Neuronal stem cell (in vitro differentiated cells): ENCODE results near the gene RASL12.

Experiments
- DNase-seq: peaks from one replicate; pipeline ENCODE4 v3.0.0-alpha.2; 2013; ENCODE audit warnings: low spot score
- H2AFZ ChIP-seq: one replicate; pipeline ENCODE4 v1.6.1; 2013; ENCODE audit warnings: mild to moderate bottlenecking, low read length, inconsistent platforms
- H2AK5ac ChIP-seq: 2 replicates; pipeline ENCODE4 v1.6.1; 2013; ENCODE audit warnings: low read depth, mild to moderate bottlenecking, inconsistent platforms, low read length, moderate library complexity, mixed read lengths
- H2BK120ac ChIP-seq: 2 replicates; pipeline ENCODE4 v1.6.1; 2013; ENCODE audit warnings: low read depth, mild to moderate bottlenecking, inconsistent platforms, low read length, moderate library complexity, mixed read lengths
- H2BK12ac ChIP-seq: one replicate; pipeline ENCODE4 v1.6.1; 2013; ENCODE audit warnings: low read length, inconsistent platforms
- H2BK15ac ChIP-seq: 2 replicates; pipeline ENCODE4 v1.6.1; 2013; ENCODE audit warnings: mild to moderate bottlenecking, low read length, inconsistent platforms, mixed read lengths
- H2BK5ac ChIP-seq: one replicate; pipeline ENCODE4 v1.6.1; 2013; ENCODE audit warnings: inconsistent platforms, mild to moderate bottlenecking, low read length, moderate library complexity
- H3K14ac ChIP-seq: one replicate; pipeline ENCODE4 v1.6.1; 2013; ENCODE audit warnings: low read length, inconsistent platforms
- H3K18ac ChIP-seq: 2 replicates; pipeline ENCODE4 v1.6.1; 2013; ENCODE audit warnings: low read length, inconsistent platforms
- H3K23ac ChIP-seq: 2 replicates; pipeline ENCODE4 v1.6.1; 2013; ENCODE audit warnings: low read depth, mild to moderate bottlenecking, mixed read lengths, low read length, inconsistent platforms; ENCODE audit not compliant: poor library complexity
- H3K27ac ChIP-seq: replicated peaks from 3 replicates; pipeline ENCODE4 v1.5.1; 2013; ENCODE audit warnings: low read length, inconsistent platforms
- H3K27me3 ChIP-seq, 3 experiments: 2 replicates each; pipeline ENCODE4 v1.6.1; 2013; ENCODE audit warnings: low read length in 3 of 3, mild to moderate bottlenecking in 2 of 3, inconsistent platforms in 1 of 3, low read depth in 1 of 3, mixed read lengths in 1 of 3, moderate library complexity in 1 of 3; ENCODE audit not compliant: control insufficient read depth in 3 of 3, insufficient read depth in 3 of 3
- H3K36me3 ChIP-seq, 2 donors: replicated peaks in 1 of 2; 2 replicates each; pipeline ENCODE4 v1.6.1; 2013; ENCODE audit warnings: low read length in 2 of 2; ENCODE audit not compliant: control insufficient read depth in 2 of 2, insufficient read depth in 2 of 2
- H3K4ac ChIP-seq: 2 replicates; pipeline ENCODE4 v1.6.1; 2013; ENCODE audit warnings: inconsistent platforms, mild to moderate bottlenecking, low read length, moderate library complexity
- H3K4me1 ChIP-seq, 2 donors: 1 replicate in 1 of 2; 2 replicates in 1 of 2; pipeline ENCODE4 v1.6.1; 2013; ENCODE audit warnings: low read length in 2 of 2, low read depth in 1 of 2; ENCODE audit not compliant: control insufficient read depth in 2 of 2, insufficient read depth in 1 of 2
- H3K4me2 ChIP-seq: one replicate; pipeline ENCODE4 v1.6.1; 2013; ENCODE audit warnings: mild to moderate bottlenecking, low read length, inconsistent platforms; ENCODE audit not compliant: insufficient read depth, poor library complexity, severe bottlenecking
- H3K4me3 ChIP-seq, 2 donors: 2 replicates each; pipeline ENCODE4 v1.5.1; 2013; ENCODE audit warnings: low read length in 2 of 2, mild to moderate bottlenecking in 2 of 2, inconsistent platforms in 1 of 2, moderate library complexity in 1 of 2
- H3K79me1 ChIP-seq: one replicate; pipeline ENCODE4 v1.6.1; 2013; ENCODE audit warnings: low read depth, mild to moderate bottlenecking, inconsistent platforms, low read length, moderate library complexity
- H3K9ac ChIP-seq: one replicate; pipeline ENCODE4 v1.6.1; 2013; ENCODE audit warnings: mild to moderate bottlenecking, low read depth, low read length, inconsistent platforms; ENCODE audit not compliant: poor library complexity
- H3K9me3 ChIP-seq, 2 donors: replicated peaks in 1 of 2; 2 replicates each; pipeline versions ENCODE3 to v1.6.1; 2013; ENCODE audit warnings: low read length in 2 of 2, mild to moderate bottlenecking in 2 of 2, inconsistent platforms in 1 of 2, low read depth in 1 of 2, mixed read lengths in 1 of 2, moderate library complexity in 1 of 2; ENCODE audit not compliant: control insufficient read depth in 2 of 2, insufficient read depth in 1 of 2
- H4K8ac ChIP-seq: one replicate; pipeline ENCODE4 v1.6.1; 2013; ENCODE audit warnings: low read depth, mild to moderate bottlenecking, inconsistent platforms, low read length, moderate library complexity
- H4K91ac ChIP-seq: one replicate; pipeline ENCODE4 v1.6.1; 2013; ENCODE audit warnings: low read length, low read depth, mild to moderate bottlenecking, inconsistent platforms; ENCODE audit not compliant: poor library complexity
- WGBS, 2 donors: extraction: QIAGEN DNeasy Blood & Tissue Kit; methylation state at CpG; one replicate each; pipeline ENCODE4 v1.1.7; 2013; ENCODE audit warnings: missing lambda C conversion rate in 2 of 2, mixed read lengths in 1 of 2; ENCODE audit not compliant: insufficient read length in 2 of 2, insufficient replicate concordance in 1 of 2; ENCODE audit errors: extremely low coverage in 2 of 2; 5-methylcytosine and 5-hydroxymethylcytosine counted together

Gene RASL12

GRCh38 chr15:65038836-65039235 is 29.0 kb downstream of the RASL12 start:
- Histone ChIP-seq H3K79me1 (no peaks in the 10 kb centered on the region), H3K27me3 (peaks cover 0 to 15% (median 3%) of the 10 kb centered on the region in 3 experiments), H3K23ac (no peak overlapping the region), H3K14ac (peak overlapping the region; percentile 22), H2BK15ac (no peak overlapping the region), H4K8ac (no peak overlapping the region), H3K9me3 (no peaks in the 10 kb centered on the region), H3K9ac (peak overlapping the region; percentile 68), H3K4me2 (no peak overlapping the region), H3K36me3 (no peaks in the 10 kb centered on the region), H3K4me1 (peaks cover 0 to 4% of the 10 kb centered on the region in 2 donors), H4K91ac (no peak overlapping the region), H2BK120ac (no peak overlapping the region), H2AK5ac (no peak overlapping the region), H3K18ac (no peak overlapping the region), H3K4me3 (peak overlapping the region in 1 of 2 donors; percentile 12), H3K4ac (no peak overlapping the region), H2BK5ac (no peak overlapping the region), H3K27ac (no peak overlapping the region), H2BK12ac (no peak overlapping the region), H2AFZ (peak overlapping the region; percentile 37)
- WGBS, 2 donors, result no CpG with 5 or more reads among the region's 5 CpGs
- no peak for DNase-seq

- H4K91ac ChIP-seq, result no peak overlapping the region
Observed at GRCh38 chr15:65038428-65038827, 29.4 kb downstream of the RASL12 start.

GRCh38 chr15:65037309-65037708 is 30.5 kb downstream of the RASL12 start:
- Histone ChIP-seq H2BK15ac (no peak overlapping the region), H2BK120ac (no peak overlapping the region), H2BK12ac (no peak overlapping the region), H3K79me1 (no peaks in the 10 kb centered on the region), H4K8ac (no peak overlapping the region), H4K91ac (no peak overlapping the region), H3K4me2 (no peak overlapping the region), H3K9ac (no peak overlapping the region), H3K23ac (no peak overlapping the region), H3K27ac (no peak overlapping the region), H3K4me3 (no peak overlapping the region), H3K14ac (no peak overlapping the region), H3K18ac (no peak overlapping the region), H3K4ac (no peak overlapping the region), H2BK5ac (no peak overlapping the region), H2AFZ (no peak overlapping the region), H3K9me3 (no peaks in the 10 kb centered on the region), H2AK5ac (no peak overlapping the region), H3K4me1 (peaks cover 0 to 11% of the 10 kb centered on the region in 2 donors), H3K36me3 (no peaks in the 10 kb centered on the region), H3K27me3 (peaks cover 0 to 4% (median 3%) of the 10 kb centered on the region in 3 experiments)
- DNase-seq, result no peak
- no CpG with 5 or more reads among the region's 1 CpG for WGBS, 2 donors

More at GRCh38 chr15:65038428-65038827, 29.4 kb downstream of the RASL12 start:
- H3K79me1 ChIP-seq, result no peaks in the 10 kb centered on the region
- no peaks in the 10 kb centered on the region for H3K36me3 ChIP-seq
- no peak overlapping the region for H4K8ac ChIP-seq
- no peak overlapping the region for H2BK120ac ChIP-seq
- H3K4me1 ChIP-seq, result peaks cover 0 to 4% of the 10 kb centered on the region in 2 donors
- WGBS, 2 donors, result no CpG with 5 or more reads among the region's 3 CpGs
- H2BK12ac ChIP-seq, result no peak overlapping the region
- no peak overlapping the region for H2BK15ac ChIP-seq
- H2AFZ ChIP-seq, result no peak overlapping the region
- DNase-seq, result no peak
- no peak overlapping the region for H3K18ac ChIP-seq
- H3K4me3 ChIP-seq, result no peak overlapping the region
- H3K9me3 ChIP-seq, result no peaks in the 10 kb centered on the region
- H3K14ac ChIP-seq, result no peak overlapping the region
- H3K9ac ChIP-seq, result no peak overlapping the region
- no peak overlapping the region for H3K4me2 ChIP-seq
- H2BK5ac ChIP-seq, result no peak overlapping the region
- H3K27ac ChIP-seq, result no peak overlapping the region
- no peak overlapping the region for H3K23ac ChIP-seq
- H3K27me3 ChIP-seq, result peaks cover 0 to 15% (median 3%) of the 10 kb centered on the region in 3 experiments
- no peak overlapping the region for H2AK5ac ChIP-seq
- H3K4ac ChIP-seq, result no peak overlapping the region

- H3K14ac ChIP-seq, result no peak overlapping the region
- H4K91ac ChIP-seq, result no peak overlapping the region
- H2BK120ac ChIP-seq, result no peak overlapping the region
- no peak overlapping the region for H2BK15ac ChIP-seq
- H2AK5ac ChIP-seq, result peak overlapping the region; percentile 61
- no peak overlapping the region for H3K23ac ChIP-seq
- WGBS, 2 donors, result no CpG with 5 or more reads among the region's 11 CpGs
- H2AFZ ChIP-seq, result no peak overlapping the region
- H2BK5ac ChIP-seq, result no peak overlapping the region
- no peak overlapping the region for H3K9ac ChIP-seq
- H3K9me3 ChIP-seq, result no peaks in the 10 kb centered on the region
- no peak overlapping the region for H3K18ac ChIP-seq
- no peak overlapping the region for H3K4me2 ChIP-seq
- no peak overlapping the region for H4K8ac ChIP-seq
- no peak for DNase-seq
- H2BK12ac ChIP-seq, result no peak overlapping the region
- no peak overlapping the region for H3K27ac ChIP-seq
- H3K4ac ChIP-seq, result no peak overlapping the region
- H3K4me3 ChIP-seq, result no peak overlapping the region
- H3K79me1 ChIP-seq, result no peaks in the 10 kb centered on the region
- H3K36me3 ChIP-seq, result no peaks in the 10 kb centered on the region
- peaks cover 0 to 11% of the 10 kb centered on the region in 2 donors for H3K4me1 ChIP-seq
- H3K27me3 ChIP-seq, result peaks cover 0 to 3% (median 3%) of the 10 kb centered on the region in 3 experiments
Observed at GRCh38 chr15:65034719-65035118, 33.1 kb downstream of the RASL12 start.
